ENCODE data around the gene CYP24A1. TPM values are rescaled to one million over a fixed set of nuclear protein-coding genes. Genes with fewer than 3 reads are reported as not detected.

The CYP24A1 gene
- polyA plus RNA-seq, 1 donor from 2014 or later: 0.12 TPM

- Histone ChIP-seq H3K79me2 (replicated peaks; ENCODE audit: insufficient read depth, low read length) (peaks cover 30% of the 10 kb centered on the region), H4K20me1 (ENCODE audit: insufficient read depth) (no peaks in the 10 kb centered on the region), H3K27me3 (ENCODE audit: insufficient read depth, low read depth, low read length) (no peaks in the 10 kb centered on the region), H3K4me2 (ENCODE audit: low read length) (no peak overlapping the region), H3K4me3 (ENCODE audit: low read length) (no peak overlapping the region), H3K9me3 (ENCODE audit: low read length) (no peaks in the 10 kb centered on the region), H3K36me3 (ENCODE audit: insufficient read depth, low read length) (no peaks in the 10 kb centered on the region), H3K9me2 (ENCODE audit: insufficient read depth, low read length) (no peaks in the 10 kb centered on the region), H3K27ac (ENCODE audit: low read length) (no peak overlapping the region), H3F3A (ENCODE audit: insufficient read depth, low read length, poor library complexity, severe bottlenecking) (no peaks in the 10 kb centered on the region), H2AFZ (ENCODE audit: low read depth, low read length) (no peak overlapping the region), H3K9ac (ENCODE audit: low read length) (no peak overlapping the region)
- TF ChIP-seq SMC3 (conservative IDR thresholded peaks at IDR 0.05; ENCODE audit: poor library complexity) (no peak), MXI1 (conservative IDR thresholded peaks at IDR 0.05; ENCODE audit: poor library complexity, severe bottlenecking) (no peak), EZH2 (IDR thresholded peaks at IDR 0.05; ENCODE audit: borderline replicate concordance, insufficient read depth, low read length, poor library complexity, severe bottlenecking) (no peak), EP300 (conservative IDR thresholded peaks at IDR 0.05; ENCODE audit: poor library complexity, severe bottlenecking) (no peak), POLR2AphosphoS5 (IDR thresholded peaks at IDR 0.05) (no peak), RAD21 (conservative IDR thresholded peaks at IDR 0.05) (no peak)
- TF ChIP-seq, protein P1, sequence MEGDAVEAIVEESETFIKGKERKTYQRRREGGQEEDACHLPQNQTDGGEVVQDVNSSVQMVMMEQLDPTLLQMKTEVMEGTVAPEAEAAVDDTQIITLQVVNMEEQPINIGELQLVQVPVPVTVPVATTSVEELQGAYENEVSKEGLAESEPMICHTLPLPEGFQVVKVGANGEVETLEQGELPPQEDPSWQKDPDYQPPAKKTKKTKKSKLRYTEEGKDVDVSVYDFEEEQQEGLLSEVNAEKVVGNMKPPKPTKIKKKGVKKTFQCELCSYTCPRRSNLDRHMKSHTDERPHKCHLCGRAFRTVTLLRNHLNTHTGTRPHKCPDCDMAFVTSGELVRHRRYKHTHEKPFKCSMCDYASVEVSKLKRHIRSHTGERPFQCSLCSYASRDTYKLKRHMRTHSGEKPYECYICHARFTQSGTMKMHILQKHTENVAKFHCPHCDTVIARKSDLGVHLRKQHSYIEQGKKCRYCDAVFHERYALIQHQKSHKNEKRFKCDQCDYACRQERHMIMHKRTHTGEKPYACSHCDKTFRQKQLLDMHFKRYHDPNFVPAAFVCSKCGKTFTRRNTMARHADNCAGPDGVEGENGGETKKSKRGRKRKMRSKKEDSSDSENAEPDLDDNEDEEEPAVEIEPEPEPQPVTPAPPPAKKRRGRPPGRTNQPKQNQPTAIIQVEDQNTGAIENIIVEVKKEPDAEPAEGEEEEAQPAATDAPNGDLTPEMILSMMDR (IDR thresholded peaks at IDR 0.05; ENCODE audit: poor library complexity, severe bottlenecking): no peak
- TF ChIP-seq, protein P2, sequence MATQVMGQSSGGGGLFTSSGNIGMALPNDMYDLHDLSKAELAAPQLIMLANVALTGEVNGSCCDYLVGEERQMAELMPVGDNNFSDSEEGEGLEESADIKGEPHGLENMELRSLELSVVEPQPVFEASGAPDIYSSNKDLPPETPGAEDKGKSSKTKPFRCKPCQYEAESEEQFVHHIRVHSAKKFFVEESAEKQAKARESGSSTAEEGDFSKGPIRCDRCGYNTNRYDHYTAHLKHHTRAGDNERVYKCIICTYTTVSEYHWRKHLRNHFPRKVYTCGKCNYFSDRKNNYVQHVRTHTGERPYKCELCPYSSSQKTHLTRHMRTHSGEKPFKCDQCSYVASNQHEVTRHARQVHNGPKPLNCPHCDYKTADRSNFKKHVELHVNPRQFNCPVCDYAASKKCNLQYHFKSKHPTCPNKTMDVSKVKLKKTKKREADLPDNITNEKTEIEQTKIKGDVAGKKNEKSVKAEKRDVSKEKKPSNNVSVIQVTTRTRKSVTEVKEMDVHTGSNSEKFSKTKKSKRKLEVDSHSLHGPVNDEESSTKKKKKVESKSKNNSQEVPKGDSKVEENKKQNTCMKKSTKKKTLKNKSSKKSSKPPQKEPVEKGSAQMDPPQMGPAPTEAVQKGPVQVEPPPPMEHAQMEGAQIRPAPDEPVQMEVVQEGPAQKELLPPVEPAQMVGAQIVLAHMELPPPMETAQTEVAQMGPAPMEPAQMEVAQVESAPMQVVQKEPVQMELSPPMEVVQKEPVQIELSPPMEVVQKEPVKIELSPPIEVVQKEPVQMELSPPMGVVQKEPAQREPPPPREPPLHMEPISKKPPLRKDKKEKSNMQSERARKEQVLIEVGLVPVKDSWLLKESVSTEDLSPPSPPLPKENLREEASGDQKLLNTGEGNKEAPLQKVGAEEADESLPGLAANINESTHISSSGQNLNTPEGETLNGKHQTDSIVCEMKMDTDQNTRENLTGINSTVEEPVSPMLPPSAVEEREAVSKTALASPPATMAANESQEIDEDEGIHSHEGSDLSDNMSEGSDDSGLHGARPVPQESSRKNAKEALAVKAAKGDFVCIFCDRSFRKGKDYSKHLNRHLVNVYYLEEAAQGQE (IDR thresholded peaks at IDR 0.05; ENCODE audit: borderline replicate concordance): no peak
These were observed 39.1 kb upstream of the CYP24A1 start for GRCh38 chr20:54212871-54213270.

DNA sequence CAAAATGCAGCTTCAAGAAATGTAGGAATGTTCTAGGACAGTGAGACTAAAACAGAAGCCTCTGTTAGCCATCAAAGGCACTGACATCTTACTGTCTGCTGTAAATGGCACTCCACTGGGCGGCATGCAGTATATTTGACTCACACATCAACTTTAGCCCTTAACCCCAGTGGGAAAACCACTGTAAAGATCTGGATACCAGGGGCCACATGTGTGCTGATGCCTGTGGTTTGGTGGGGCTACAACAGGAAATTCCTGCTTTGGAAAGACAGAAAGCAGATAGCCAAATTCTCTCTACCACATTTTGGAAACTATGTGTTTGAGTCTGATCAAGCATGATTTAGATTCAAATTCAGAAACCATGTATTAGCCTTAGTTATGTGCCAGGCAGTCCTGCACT, 38.4 kb upstream of the CYP24A1 start:
- H3K9me2 ChIP-seq (ENCODE audit: insufficient read depth, low read length): no peaks in the 10 kb centered on the region

More for the DNA sequence above, 38.4 kb upstream of the CYP24A1 start:
- no peak overlapping the region for H3K9ac ChIP-seq (ENCODE audit: low read length)
- no peak for TF ChIP-seq RAD21 (conservative IDR thresholded peaks at IDR 0.05)
- TF ChIP-seq MXI1 (conservative IDR thresholded peaks at IDR 0.05; ENCODE audit: poor library complexity, severe bottlenecking): no peak
- TF ChIP-seq, protein P1 (IDR thresholded peaks at IDR 0.05; ENCODE audit: poor library complexity, severe bottlenecking): no peak
- no peaks in the 10 kb centered on the region for H3K36me3 ChIP-seq (ENCODE audit: insufficient read depth, low read length)
- peaks cover 30% of the 10 kb centered on the region for H3K79me2 ChIP-seq (replicated peaks; ENCODE audit: insufficient read depth, low read length)
- H3F3A ChIP-seq (ENCODE audit: insufficient read depth, low read length, poor library complexity, severe bottlenecking): no peaks in the 10 kb centered on the region
- H4K20me1 ChIP-seq (ENCODE audit: insufficient read depth): no peaks in the 10 kb centered on the region
- no peak overlapping the region for H3K27ac ChIP-seq (ENCODE audit: low read length)
- no peaks in the 10 kb centered on the region for H3K9me3 ChIP-seq (ENCODE audit: low read length)
- H3K4me2 ChIP-seq (ENCODE audit: low read length): no peak overlapping the region
- H3K27me3 ChIP-seq (ENCODE audit: insufficient read depth, low read depth, low read length): no peaks in the 10 kb centered on the region
- H3K4me3 ChIP-seq (ENCODE audit: low read length): no peak overlapping the region
- H2AFZ ChIP-seq (ENCODE audit: low read depth, low read length): no peak overlapping the region
